ENCODE results near the gene COBL. TPM values are rescaled to one million over a fixed set of nuclear protein-coding genes. Genes with fewer than 3 reads are reported as not detected.

The COBL gene
- total RNA-seq, 1 experiment from 2014 or later, result 8.6 TPM

GRCh38 chr7:51182636-51183166 is 133.9 kb downstream of the COBL start:
- POLR2A ChIA-PET (ENCODE audit: unreplicated experiment), result no interaction called here

GRCh38 chr7:51180092-51180491 is 136.5 kb downstream of the COBL start:
- Histone ChIP-seq H2AFZ (ENCODE audit: low read length) (no peak overlapping the region), H3K4me3 (ENCODE audit: low read length) (no peak overlapping the region), H3K4me1 (ENCODE audit: insufficient read depth, low read length) (peaks cover 14% of the 10 kb centered on the region), H3K9me3 (ENCODE audit: low read length) (no peaks in the 10 kb centered on the region), H3K27me3 (ENCODE audit: low read length) (no peaks in the 10 kb centered on the region), H3F3A (ENCODE audit: low read length, unreplicated experiment) (no peaks in the 10 kb centered on the region), H3K9me2 (replicated peaks; ENCODE audit: low read length) (no peaks in the 10 kb centered on the region), H3K27ac (ENCODE audit: low read length) (no peak overlapping the region), H3K36me3 (ENCODE audit: low read depth, low read length) (no peaks in the 10 kb centered on the region), H3K4me2 (ENCODE audit: low read length) (no peak overlapping the region), H3K9ac (ENCODE audit: low read length) (no peak overlapping the region), H3K79me2 (ENCODE audit: low read length) (no peaks in the 10 kb centered on the region), H4K20me1 (ENCODE audit: low read length) (no peaks in the 10 kb centered on the region)
- ChIA-PET CTCF (no interaction called here), POLR2A (ENCODE audit: unreplicated experiment) (no interaction called here)
- no TSS peak for BruUV-seq (replicated peaks)
- TF ChIP-seq EZH2phosphoT487 (IDR thresholded peaks at IDR 0.05; ENCODE audit: borderline replicate concordance, low read length), result no peak
- no peak for TF ChIP-seq EZH2 (IDR thresholded peaks at IDR 0.05; ENCODE audit: low read length, unreplicated experiment)
- TF ChIP-seq CTCF (conservative IDR thresholded peaks at IDR 0.05; ENCODE audit: low read depth, low read length), result no peak
- intact Hi-C loops (cut with micrococcal nuclease), result no loop called here
- DNase-seq, result peak; percentile 3
- ATAC-seq, result 0 out of 2 replicates have a peak, but pooled peaks have one; percentile 27

More at GRCh38 chr7:51182636-51183166, 133.9 kb downstream of the COBL start:
- Histone ChIP-seq H3K79me2 (ENCODE audit: low read length) (no peaks in the 10 kb centered on the region), H3K4me3 (ENCODE audit: low read length) (no peak overlapping the region), H2AFZ (ENCODE audit: low read length) (no peak overlapping the region), H3K4me2 (ENCODE audit: low read length) (no peak overlapping the region), H4K20me1 (ENCODE audit: low read length) (no peaks in the 10 kb centered on the region), H3K9me3 (ENCODE audit: low read length) (no peaks in the 10 kb centered on the region), H3K9ac (ENCODE audit: low read length) (no peak overlapping the region), H3F3A (ENCODE audit: low read length, unreplicated experiment) (no peaks in the 10 kb centered on the region), H3K4me1 (ENCODE audit: insufficient read depth, low read length) (no peaks in the 10 kb centered on the region), H3K27ac (ENCODE audit: low read length) (no peak overlapping the region), H3K27me3 (ENCODE audit: low read length) (no peaks in the 10 kb centered on the region), H3K9me2 (replicated peaks; ENCODE audit: low read length) (no peaks in the 10 kb centered on the region), H3K36me3 (ENCODE audit: low read depth, low read length) (no peaks in the 10 kb centered on the region)
- BruUV-seq (replicated peaks), result no TSS peak
- no peak for TF ChIP-seq CTCF (conservative IDR thresholded peaks at IDR 0.05; ENCODE audit: low read depth, low read length)
- no peak for TF ChIP-seq EZH2 (IDR thresholded peaks at IDR 0.05; ENCODE audit: low read length, unreplicated experiment)
- no peak for TF ChIP-seq EZH2phosphoT487 (IDR thresholded peaks at IDR 0.05; ENCODE audit: borderline replicate concordance, low read length)
- DNase-seq (no peak), ATAC-seq (no peak)
- CTCF ChIA-PET, result interaction anchor here (0.6 kb wide), 1 partner anchor 454 kb away, joined by 3 read pairs; no protein-coding TSS in a partner anchor
- intact Hi-C loops (cut with micrococcal nuclease), result no loop called here

- H3K4me2 ChIP-seq (ENCODE audit: low read length), result peak overlapping the region; percentile 58; the same call in 1 of the 2 replicates
- no TSS peak for BruUV-seq (replicated peaks)
- H3F3A ChIP-seq (ENCODE audit: low read length, unreplicated experiment), result no peaks in the 10 kb centered on the region
- no peaks in the 10 kb centered on the region for H4K20me1 ChIP-seq (ENCODE audit: low read length)
- TF ChIP-seq EZH2phosphoT487 (IDR thresholded peaks at IDR 0.05; ENCODE audit: borderline replicate concordance, low read length) (no peak), EZH2 (IDR thresholded peaks at IDR 0.05; ENCODE audit: low read length, unreplicated experiment) (no peak), CTCF (conservative IDR thresholded peaks at IDR 0.05; ENCODE audit: low read depth, low read length) (no peak)
- no peaks in the 10 kb centered on the region for H3K27me3 ChIP-seq (ENCODE audit: low read length)
- no peaks in the 10 kb centered on the region for H3K79me2 ChIP-seq (ENCODE audit: low read length)
- POLR2A ChIA-PET (ENCODE audit: unreplicated experiment), result interaction anchor here (0.5 kb wide), 1 partner anchor 166 kb away, joined by 9 read pairs; no protein-coding TSS in a partner anchor
- intact Hi-C loops (cut with micrococcal nuclease), result no loop called here
- CTCF ChIA-PET, result no interaction called here
- ATAC-seq, result peak; percentile 88
- H3K4me1 ChIP-seq (ENCODE audit: insufficient read depth, low read length), result peaks cover 14% of the 10 kb centered on the region
- H3K4me3 ChIP-seq (ENCODE audit: low read length), result no peak overlapping the region
- no peaks in the 10 kb centered on the region for H3K9me3 ChIP-seq (ENCODE audit: low read length)
- no peaks in the 10 kb centered on the region for H3K9me2 ChIP-seq (replicated peaks; ENCODE audit: low read length)
- H3K36me3 ChIP-seq (ENCODE audit: low read depth, low read length), result no peaks in the 10 kb centered on the region
- DNase-seq, result peak; percentile 48
- H3K9ac ChIP-seq (ENCODE audit: low read length), result no peak overlapping the region
- H3K27ac ChIP-seq (ENCODE audit: low read length), result no peak overlapping the region
- H2AFZ ChIP-seq (ENCODE audit: low read length), result 0 out of 2 replicates have a peak overlapping the region, but pooled peaks have one; percentile 37
Measured at GRCh38 chr7:51175992-51176388, 140.6 kb downstream of the COBL start.

Data from PC-3 (cell line).